Neural progenitor cell (in vitro differentiated cells): Measurements from ENCODE around the gene SIGMAR1. TPM values are rescaled to one million over a fixed set of nuclear protein-coding genes. Genes with fewer than 3 reads are reported as not detected.
A peak's percentile ranks its signal among the peaks of the same experiment; 100 is the strongest.

Experiments
- DNase-seq: peaks from one replicate; pipeline ENCODE4 v3.0.0-alpha.2; 2016; ENCODE audit warnings: low spot score
- H2AFZ ChIP-seq: fragments of 200-600 bp; sonication (generic); replicated peaks from 2 replicates; pipeline ENCODE4 v1.6.1; 2016; ENCODE audit warnings: antibody characterized with exemption
- H3F3A ChIP-seq: fragments of 200-600 bp; sonication (generic); 2 replicates; pipeline ENCODE4 v1.6.1; 2016; ENCODE audit warnings: antibody characterized with exemption, low read depth
- H3K27ac ChIP-seq: fragments of 200-600 bp; sonication (generic); 2 replicates; pipeline ENCODE4 v1.5.1; 2016; ENCODE audit warnings: mild to moderate bottlenecking
- H3K27me3 ChIP-seq: fragments of 200-600 bp; sonication (generic); 2 replicates; pipeline ENCODE4 v1.6.1; 2016; ENCODE audit warnings: mild to moderate bottlenecking, moderate library complexity
- H3K36me3 ChIP-seq: fragments of 200-600 bp; sonication (generic); 2 replicates; pipeline ENCODE4 v1.5.1; 2016
- H3K4me1 ChIP-seq: fragments of 200-600 bp; sonication (generic); 2 replicates; pipeline ENCODE4 v1.6.1; 2016; ENCODE audit warnings: mixed run types
- H3K4me2 ChIP-seq: fragments of 200-600 bp; sonication (generic); 2 replicates; pipeline ENCODE4 v1.6.1; 2016
- H3K4me3 ChIP-seq: fragments of 200-600 bp; sonication (generic); 2 replicates; pipeline ENCODE4 v1.5.1; 2016
- H3K79me2 ChIP-seq: fragments of 200-600 bp; sonication (generic); 2 replicates; pipeline ENCODE4 v1.6.1; 2016; ENCODE audit warnings: low read depth
- H3K9ac ChIP-seq: fragments of 200-600 bp; sonication (generic); 2 replicates; pipeline ENCODE4 v1.6.1; 2016
- H3K9me3 ChIP-seq: fragments of 200-600 bp; sonication (generic); 2 replicates; pipeline ENCODE4 v1.5.1; 2016; ENCODE audit warnings: low read depth
- H4K20me1 ChIP-seq: fragments of 200-600 bp; sonication (generic); 2 replicates; pipeline ENCODE4 v1.6.1; 2016; ENCODE audit warnings: low read depth
- H3K27ac Mint-ChIP-seq: 3 replicates; pipeline ENCODE4 v1.8.0; 2021; ENCODE audit warnings: mixed read lengths
- H3K27me3 Mint-ChIP-seq: 2 replicates; pipeline ENCODE4 v1.8.0; 2022; ENCODE audit warnings: low read depth, mild to moderate bottlenecking, inconsistent platforms, moderate library complexity, mixed read lengths; ENCODE audit not compliant: insufficient read depth
- H3K36me3 Mint-ChIP-seq: 3 replicates; pipeline ENCODE4 v1.8.0; 2021; ENCODE audit warnings: mixed read lengths
- H3K4me1 Mint-ChIP-seq: 3 replicates; pipeline ENCODE4 v1.8.0; 2021; ENCODE audit warnings: mixed read lengths
- H3K4me3 Mint-ChIP-seq: 3 replicates; pipeline ENCODE4 v1.8.0; 2021; ENCODE audit warnings: mild to moderate bottlenecking, moderate library complexity, mixed read lengths
- H3K9me3 Mint-ChIP-seq: 3 replicates; pipeline ENCODE4 v1.8.0; 2020; ENCODE audit warnings: mixed read lengths
- CTCF ChIP-seq: fragments of 200-600 bp; sonication (generic); IDR thresholded peaks from 2 replicates; pipeline ENCODE4 v1.5.1; 2017; ENCODE audit warnings: antibody characterized with exemption, mild to moderate bottlenecking
- EZH2 ChIP-seq: fragments of 200-600 bp; sonication (generic); IDR thresholded peaks from 2 replicates; pipeline ENCODE4 v1.6.1; 2017; ENCODE audit warnings: antibody characterized with exemption, mild to moderate bottlenecking, moderate library complexity
- EZH2phosphoT487 ChIP-seq: fragments of 200-600 bp; sonication (generic); IDR thresholded peaks from 2 replicates; pipeline ENCODE4 v1.6.1; 2017; ENCODE audit warnings: antibody characterized with exemption
- total RNA-seq: library from RNA; depleted of rRNA; stranded (reverse); fragments of >200 nt; gene quantifications from 2 replicates; pipeline ENCODE4 v1.2.3, GENCODE V29; 2015; ENCODE audit warnings: low replicate concordance

The SIGMAR1 gene
- total RNA-seq, 1 donor from 2014 or later = 37.8 TPM

- no peak overlapping the region for H3K9ac ChIP-seq
- Mint-ChIP-seq H3K9me3 (peaks cover under 1% of the 10 kb centered on the region), H3K36me3 (peaks cover 2% of the 10 kb centered on the region), H3K27me3 (peaks cover 10% of the 10 kb centered on the region), H3K4me3 (peak overlapping the region; percentile 74), H3K27ac (no peak overlapping the region), H3K4me1 (peaks cover 24% of the 10 kb centered on the region)
- no peaks in the 10 kb centered on the region for H3K36me3 ChIP-seq
- DNase-seq = no peak
- peaks cover 34% of the 10 kb centered on the region for H3F3A ChIP-seq
- H3K27ac ChIP-seq = no peak overlapping the region
- peaks cover 15% of the 10 kb centered on the region for H3K79me2 ChIP-seq
- H3K4me1 ChIP-seq = peaks cover 25% of the 10 kb centered on the region
- H3K4me2 ChIP-seq = no peak overlapping the region
- H3K9me3 ChIP-seq = no peaks in the 10 kb centered on the region
- H3K27me3 ChIP-seq = peaks cover 24% of the 10 kb centered on the region
- no peak for TF ChIP-seq EZH2phosphoT487
- TF ChIP-seq EZH2 = no peak
- peaks cover 17% of the 10 kb centered on the region for H4K20me1 ChIP-seq
- H3K4me3 ChIP-seq = no peak overlapping the region
- H2AFZ ChIP-seq = no peak overlapping the region
Observed at GRCh38 chr9:34635556-34635955, 2.0 kb downstream of the SIGMAR1 start.

GRCh38 chr9:34634551-34635248, 2.9 kb downstream of the SIGMAR1 start:
- no peaks in the 10 kb centered on the region for H3K9me3 ChIP-seq

GRCh38 chr9:34633851-34634550, 3.6 kb downstream of the SIGMAR1 start:
- Mint-ChIP-seq H3K36me3 (peaks cover 2% of the 10 kb centered on the region), H3K27ac (no peak overlapping the region), H3K4me1 (peaks cover 32% of the 10 kb centered on the region), H3K9me3 (peaks cover 2% of the 10 kb centered on the region), H3K27me3 (peaks cover 25% of the 10 kb centered on the region), H3K4me3 (peak overlapping the region; percentile 41)
- Histone ChIP-seq H3K79me2 (peaks cover 15% of the 10 kb centered on the region), H3K27me3 (peaks cover 40% of the 10 kb centered on the region), H3K9ac (no peak overlapping the region), H3K27ac (no peak overlapping the region), H3K4me3 (no peak overlapping the region), H2AFZ (no peak overlapping the region), H3K4me2 (peak overlapping the region; percentile 61), H3F3A (peaks cover 43% of the 10 kb centered on the region), H3K4me1 (peaks cover 35% of the 10 kb centered on the region), H3K9me3 (no peaks in the 10 kb centered on the region), H4K20me1 (peaks cover 17% of the 10 kb centered on the region), H3K36me3 (no peaks in the 10 kb centered on the region)
- TF ChIP-seq CTCF = peak; percentile 92
- no peak for TF ChIP-seq EZH2phosphoT487
- DNase-seq = peak; percentile 84

More at GRCh38 chr9:34634551-34635248, 2.9 kb downstream of the SIGMAR1 start:
- H3F3A ChIP-seq = peaks cover 39% of the 10 kb centered on the region
- Mint-ChIP-seq H3K36me3 (peaks cover 2% of the 10 kb centered on the region), H3K4me1 (peaks cover 26% of the 10 kb centered on the region), H3K27ac (no peak overlapping the region), H3K4me3 (peak overlapping the region; percentile 48), H3K9me3 (peaks cover 2% of the 10 kb centered on the region), H3K27me3 (peaks cover 18% of the 10 kb centered on the region)
- no peaks in the 10 kb centered on the region for H3K36me3 ChIP-seq
- peaks cover 17% of the 10 kb centered on the region for H4K20me1 ChIP-seq
- no peak overlapping the region for H3K4me2 ChIP-seq
- peaks cover 29% of the 10 kb centered on the region for H3K4me1 ChIP-seq
- no peak for DNase-seq
- H3K27ac ChIP-seq = no peak overlapping the region
- H2AFZ ChIP-seq = no peak overlapping the region
- H3K9ac ChIP-seq = no peak overlapping the region
- peaks cover 15% of the 10 kb centered on the region for H3K79me2 ChIP-seq
- H3K4me3 ChIP-seq = no peak overlapping the region
- H3K27me3 ChIP-seq = peaks cover 33% of the 10 kb centered on the region
- no peak for TF ChIP-seq EZH2
- TF ChIP-seq CTCF = no peak
- TF ChIP-seq EZH2phosphoT487 = no peak
